HUES48 (cell line): ENCODE results near the gene BTBD7.

Experiments used
- H3K27ac ChIP-seq: one replicate; pipeline ENCODE4 v1.7.0; 2013; ENCODE audit warnings: low read depth, low read length, inconsistent platforms
- H3K27me3 ChIP-seq: 2 replicates; pipeline ENCODE4 v1.6.1; 2013; ENCODE audit warnings: mild to moderate bottlenecking, low read length; ENCODE audit not compliant: control insufficient read depth, insufficient read depth
- H3K36me3 ChIP-seq: 2 replicates; pipeline ENCODE4 v1.6.1; 2013; ENCODE audit warnings: low read length; ENCODE audit not compliant: control insufficient read depth, insufficient read depth
- H3K4me1 ChIP-seq: 2 replicates; pipeline ENCODE4 v1.6.1; 2013; ENCODE audit warnings: mild to moderate bottlenecking, low read length; ENCODE audit not compliant: control insufficient read depth, insufficient read depth
- H3K4me3 ChIP-seq: 2 replicates; pipeline ENCODE4 v1.5.1; 2013; ENCODE audit warnings: mild to moderate bottlenecking, low read depth, low read length
- H3K9ac ChIP-seq: 2 replicates; pipeline ENCODE4 v1.6.1; 2013; ENCODE audit warnings: mild to moderate bottlenecking, low read depth, low read length, moderate library complexity
- H3K9me3 ChIP-seq: 2 replicates; pipeline ENCODE4 v1.6.1; 2013; ENCODE audit warnings: low read length; ENCODE audit not compliant: control insufficient read depth, insufficient read depth

The BTBD7 gene

GRCh38 chr14:93329965-93330608, 2.7 kb downstream of the BTBD7 start:
- peaks cover 32% of the 10 kb centered on the region for H3K4me1 ChIP-seq

GRCh38 chr14:93328546-93328945, 4.3 kb downstream of the BTBD7 start:
- Histone ChIP-seq H3K27me3 (no peaks in the 10 kb centered on the region), H3K4me3 (no peak overlapping the region), H3K9ac (no peak overlapping the region), H3K27ac (no peak overlapping the region), H3K4me1 (peaks cover 19% of the 10 kb centered on the region), H3K9me3 (no peaks in the 10 kb centered on the region), H3K36me3 (peaks cover 8% of the 10 kb centered on the region)

More at GRCh38 chr14:93329965-93330608, 2.7 kb downstream of the BTBD7 start:
- Histone ChIP-seq H3K4me3 (no peak overlapping the region), H3K9me3 (no peaks in the 10 kb centered on the region), H3K9ac (no peak overlapping the region), H3K27ac (no peak overlapping the region), H3K27me3 (no peaks in the 10 kb centered on the region), H3K36me3 (0 out of 2 replicates have a peak, but pooled peaks cover 3% of the 10 kb centered on the region)

- no peak overlapping the region for H3K4me3 ChIP-seq
- H3K27ac ChIP-seq = no peak overlapping the region
- H3K9me3 ChIP-seq = no peaks in the 10 kb centered on the region
- H3K9ac ChIP-seq = no peak overlapping the region
- H3K4me1 ChIP-seq = peaks cover 17% of the 10 kb centered on the region
- H3K36me3 ChIP-seq = peaks cover 9% of the 10 kb centered on the region
- no peaks in the 10 kb centered on the region for H3K27me3 ChIP-seq
Measured at GRCh38 chr14:93326196-93326595, 6.6 kb downstream of the BTBD7 start.

GRCh38 chr14:93323600-93324174, 9.1 kb downstream of the BTBD7 start:
- Histone ChIP-seq H3K4me1 (peaks cover 17% of the 10 kb centered on the region), H3K4me3 (no peak overlapping the region), H3K27ac (no peak overlapping the region), H3K36me3 (peaks cover 9% of the 10 kb centered on the region), H3K27me3 (no peaks in the 10 kb centered on the region), H3K9me3 (no peaks in the 10 kb centered on the region), H3K9ac (no peak overlapping the region)

GRCh38 chr14:93322929-93323599, 9.8 kb downstream of the BTBD7 start:
- Histone ChIP-seq H3K4me3 (no peak overlapping the region), H3K27me3 (no peaks in the 10 kb centered on the region), H3K36me3 (peaks cover 9% of the 10 kb centered on the region), H3K9me3 (no peaks in the 10 kb centered on the region), H3K9ac (no peak overlapping the region), H3K4me1 (peaks cover 23% of the 10 kb centered on the region), H3K27ac (no peak overlapping the region)

- H3K36me3 ChIP-seq = peaks cover 6% of the 10 kb centered on the region
- peaks cover 29% of the 10 kb centered on the region for H3K4me1 ChIP-seq
- no peak overlapping the region for H3K9ac ChIP-seq
- H3K27ac ChIP-seq = no peak overlapping the region
- no peak overlapping the region for H3K4me3 ChIP-seq
- no peaks in the 10 kb centered on the region for H3K27me3 ChIP-seq
- H3K9me3 ChIP-seq = no peaks in the 10 kb centered on the region
Measured at GRCh38 chr14:93320489-93320888, 12.3 kb downstream of the BTBD7 start.

- no peaks in the 10 kb centered on the region for H3K27me3 ChIP-seq
- H3K9me3 ChIP-seq = no peaks in the 10 kb centered on the region
- peaks cover 29% of the 10 kb centered on the region for H3K4me1 ChIP-seq
- peaks cover 6% of the 10 kb centered on the region for H3K36me3 ChIP-seq
- H3K4me3 ChIP-seq = no peak overlapping the region
- H3K9ac ChIP-seq = no peak overlapping the region
- H3K27ac ChIP-seq = no peak overlapping the region
Measured at GRCh38 chr14:93319958-93320357, 12.9 kb downstream of the BTBD7 start.

GRCh38 chr14:93319494-93319893, 13.3 kb downstream of the BTBD7 start:
- H3K4me1 ChIP-seq = peaks cover 29% of the 10 kb centered on the region
- peak overlapping the region; percentile 82 for H3K27ac ChIP-seq
- peaks cover 6% of the 10 kb centered on the region for H3K36me3 ChIP-seq
- no peaks in the 10 kb centered on the region for H3K27me3 ChIP-seq
- H3K9ac ChIP-seq = no peak overlapping the region
- H3K4me3 ChIP-seq = no peak overlapping the region
- H3K9me3 ChIP-seq = no peaks in the 10 kb centered on the region

- no peak overlapping the region for H3K4me3 ChIP-seq
- peak overlapping the region; percentile 82 for H3K27ac ChIP-seq
- peaks cover 29% of the 10 kb centered on the region for H3K4me1 ChIP-seq
- peaks cover 5% of the 10 kb centered on the region for H3K36me3 ChIP-seq
- H3K9me3 ChIP-seq = no peaks in the 10 kb centered on the region
- no peaks in the 10 kb centered on the region for H3K27me3 ChIP-seq
- H3K9ac ChIP-seq = 0 out of 2 replicates have a peak overlapping the region, but pooled peaks have one; percentile 33
Measured at GRCh38 chr14:93318927-93319326, 13.9 kb downstream of the BTBD7 start.

- no peak overlapping the region for H3K4me3 ChIP-seq
- H3K9ac ChIP-seq = 0 out of 2 replicates have a peak overlapping the region, but pooled peaks have one; percentile 33
- H3K27me3 ChIP-seq = no peaks in the 10 kb centered on the region
- no peaks in the 10 kb centered on the region for H3K36me3 ChIP-seq
- H3K27ac ChIP-seq = peak overlapping the region; percentile 82
- H3K4me1 ChIP-seq = peaks cover 29% of the 10 kb centered on the region
- no peaks in the 10 kb centered on the region for H3K9me3 ChIP-seq
Measured at GRCh38 chr14:93317875-93318807, 14.7 kb downstream of the BTBD7 start.
